Upper lobe of right lung (tissue), 1 donor: ENCODE measurements around the gene GPSM3. TPM values are rescaled to one million over a fixed set of nuclear protein-coding genes. Genes with fewer than 3 reads are reported as not detected.
"Not testable (repeated sequence)": the region's sequence is repeated elsewhere in the genome, so short reads cannot be mapped to it uniquely, and the experiment has no call there.

Source experiments
- ATAC-seq: fragments of 200-7000 bp; cut with Tn5 transposase; one replicate; pipeline ENCODE4 v1.9.1; 2020; ENCODE audit warnings: mild to moderate bottlenecking, moderate library complexity
- DNase-seq: peaks from one replicate; pipeline ENCODE4 v3.0.0-alpha.2; 2020
- H3K27ac ChIP-seq: fragments of 200-600 bp; one replicate; pipeline ENCODE4 v1.8.0; 2022
- H3K27me3 ChIP-seq: fragments of 200-600 bp; one replicate; pipeline ENCODE4 v1.8.0; 2022; ENCODE audit warnings: mild to moderate bottlenecking
- H3K36me3 ChIP-seq: fragments of 200-600 bp; one replicate; pipeline ENCODE4 v1.8.0; 2022
- H3K4me1 ChIP-seq: fragments of 200-600 bp; one replicate; pipeline ENCODE4 v1.8.0; 2022
- H3K4me3 ChIP-seq: fragments of 200-600 bp; one replicate; pipeline ENCODE4 v1.8.0; 2022; ENCODE audit warnings: mild to moderate bottlenecking
- H3K9me3 ChIP-seq: fragments of 200-600 bp; one replicate; pipeline ENCODE4 v1.8.0; 2022
- intact Hi-C: fragments of 100-400 bp; cut with DNase I; formaldehyde crosslinking; loops from one replicate; pipeline ENCODE4 v1.11.0; 2022
- total RNA-seq: library from RNA; stranded (reverse); fragmentation: NEBNext Ultra II Directional; extraction: Animal tissue kit (Norgen Biotek cat#: 25700); gene quantifications from one replicate; pipeline ENCODE4 v1.2.1, GENCODE V29; 2021
- TF ChIP-seq, protein P1 (sequence below): fragments of 200-600 bp; IDR thresholded peaks from one replicate; pipeline ENCODE4 v1.8.0; 2022; ENCODE audit warnings: antibody characterized with exemption
- donor health status: DM: no; HTN: yes; CAD: no; lungs with severe emphysema.

Gene GPSM3
- total RNA-seq, 1 donor from 2014 or later: 51.9 TPM

DNA sequence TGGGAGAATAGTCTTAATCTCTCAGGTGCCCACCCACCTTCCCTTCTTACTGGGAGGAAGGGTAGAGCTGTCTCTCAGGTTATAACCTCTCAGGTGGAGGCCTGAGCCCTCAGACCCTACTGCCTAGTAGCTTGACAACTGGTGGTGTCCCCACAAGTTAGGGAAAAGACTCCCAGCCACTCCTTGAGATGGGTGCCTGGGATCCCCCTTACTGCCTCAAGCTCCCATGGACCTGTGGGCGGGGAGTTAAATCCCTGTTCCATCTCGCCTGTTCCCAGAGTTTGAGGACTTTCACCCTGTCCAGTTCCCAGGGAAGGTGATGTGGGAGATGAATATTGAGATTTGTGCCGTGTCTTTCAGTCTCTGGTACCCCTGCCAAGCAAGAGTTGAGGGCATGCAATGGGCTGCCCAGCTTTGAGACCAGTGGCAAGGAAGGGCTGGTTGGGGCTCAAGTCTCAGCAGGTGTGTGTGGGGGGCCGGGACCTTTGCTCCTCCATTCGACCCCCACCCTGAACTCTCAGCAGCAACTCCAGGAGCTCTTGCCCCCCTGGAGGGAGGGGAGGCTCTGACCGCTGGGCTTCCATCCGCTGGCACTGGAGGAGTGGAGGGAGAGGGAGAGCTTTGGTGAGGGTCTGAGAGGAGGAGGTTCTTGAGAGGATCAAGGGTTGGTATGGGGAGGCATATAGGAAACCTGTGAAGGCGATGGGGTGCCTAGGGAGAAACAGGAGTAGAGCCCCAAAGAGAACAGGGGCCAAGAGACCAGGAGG, 1.3 kb downstream of the GPSM3 start:
- peak overlapping the region; percentile 66 for H3K4me3 ChIP-seq
- TF ChIP-seq, protein P1, sequence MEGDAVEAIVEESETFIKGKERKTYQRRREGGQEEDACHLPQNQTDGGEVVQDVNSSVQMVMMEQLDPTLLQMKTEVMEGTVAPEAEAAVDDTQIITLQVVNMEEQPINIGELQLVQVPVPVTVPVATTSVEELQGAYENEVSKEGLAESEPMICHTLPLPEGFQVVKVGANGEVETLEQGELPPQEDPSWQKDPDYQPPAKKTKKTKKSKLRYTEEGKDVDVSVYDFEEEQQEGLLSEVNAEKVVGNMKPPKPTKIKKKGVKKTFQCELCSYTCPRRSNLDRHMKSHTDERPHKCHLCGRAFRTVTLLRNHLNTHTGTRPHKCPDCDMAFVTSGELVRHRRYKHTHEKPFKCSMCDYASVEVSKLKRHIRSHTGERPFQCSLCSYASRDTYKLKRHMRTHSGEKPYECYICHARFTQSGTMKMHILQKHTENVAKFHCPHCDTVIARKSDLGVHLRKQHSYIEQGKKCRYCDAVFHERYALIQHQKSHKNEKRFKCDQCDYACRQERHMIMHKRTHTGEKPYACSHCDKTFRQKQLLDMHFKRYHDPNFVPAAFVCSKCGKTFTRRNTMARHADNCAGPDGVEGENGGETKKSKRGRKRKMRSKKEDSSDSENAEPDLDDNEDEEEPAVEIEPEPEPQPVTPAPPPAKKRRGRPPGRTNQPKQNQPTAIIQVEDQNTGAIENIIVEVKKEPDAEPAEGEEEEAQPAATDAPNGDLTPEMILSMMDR: no peak
- no peak for ATAC-seq
- H3K4me1 ChIP-seq: peaks cover 56% of the 10 kb centered on the region
- intact Hi-C loops: no loop called here
- peaks cover 16% of the 10 kb centered on the region for H3K36me3 ChIP-seq
- no peak for DNase-seq
- H3K9me3 ChIP-seq: no peaks in the 10 kb centered on the region
- no peaks in the 10 kb centered on the region for H3K27me3 ChIP-seq
- H3K27ac ChIP-seq: peak overlapping the region; percentile 91

- H3K4me3 ChIP-seq: peak within 1 kb of the TSS; percentile 66
- peaks cover 59% of the 10 kb centered on the region for H3K4me1 ChIP-seq
- peak within 1 kb of the TSS; percentile 91 for H3K27ac ChIP-seq
- ATAC-seq (peak; percentile 86), DNase-seq (peak; percentile 93)
- TF ChIP-seq, protein P1: no peak
- H3K9me3 ChIP-seq: no peaks in the 10 kb centered on the region
- no peaks in the 10 kb centered on the region for H3K27me3 ChIP-seq
- intact Hi-C loops: no loop called here
- H3K36me3 ChIP-seq: peaks cover 16% of the 10 kb centered on the region
Measured at GRCh38 chr6:32190054-32190851, 2.2 kb downstream of the GPSM3 start, which contains the start of gene PBX2. TSS of gene PBX2 (minus strand) at chr6:32190202. CDS start at chr6:32189915, 287 bp downstream.

DNA sequence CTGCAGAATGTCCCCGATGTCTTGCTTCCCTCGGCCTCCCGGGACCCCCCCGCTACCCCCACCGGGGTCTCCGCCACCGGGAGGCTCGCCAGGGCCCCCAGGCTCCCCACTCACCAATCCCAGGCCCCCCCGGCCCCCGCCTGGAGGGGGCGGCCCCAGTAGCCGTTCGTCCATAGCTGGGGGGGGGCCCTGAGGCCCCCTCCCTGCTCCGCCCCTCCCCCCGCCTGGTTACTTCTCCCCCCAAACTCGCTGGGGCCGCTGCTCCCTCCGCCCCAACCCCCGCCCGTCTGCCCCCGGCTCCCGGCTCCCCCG, 2.7 kb downstream of the GPSM3 start:
- DNase-seq (no peak), ATAC-seq (no peak)
- intact Hi-C loops: no loop called here
- Histone ChIP-seq H3K4me3 (peak overlapping the region; percentile 66), H3K27ac (peak overlapping the region; percentile 91), H3K36me3 (peaks cover 16% of the 10 kb centered on the region), H3K27me3 (no peaks in the 10 kb centered on the region), H3K9me3 (no peaks in the 10 kb centered on the region), H3K4me1 (peaks cover 53% of the 10 kb centered on the region)
- TF ChIP-seq, protein P1: no peak

DNA sequence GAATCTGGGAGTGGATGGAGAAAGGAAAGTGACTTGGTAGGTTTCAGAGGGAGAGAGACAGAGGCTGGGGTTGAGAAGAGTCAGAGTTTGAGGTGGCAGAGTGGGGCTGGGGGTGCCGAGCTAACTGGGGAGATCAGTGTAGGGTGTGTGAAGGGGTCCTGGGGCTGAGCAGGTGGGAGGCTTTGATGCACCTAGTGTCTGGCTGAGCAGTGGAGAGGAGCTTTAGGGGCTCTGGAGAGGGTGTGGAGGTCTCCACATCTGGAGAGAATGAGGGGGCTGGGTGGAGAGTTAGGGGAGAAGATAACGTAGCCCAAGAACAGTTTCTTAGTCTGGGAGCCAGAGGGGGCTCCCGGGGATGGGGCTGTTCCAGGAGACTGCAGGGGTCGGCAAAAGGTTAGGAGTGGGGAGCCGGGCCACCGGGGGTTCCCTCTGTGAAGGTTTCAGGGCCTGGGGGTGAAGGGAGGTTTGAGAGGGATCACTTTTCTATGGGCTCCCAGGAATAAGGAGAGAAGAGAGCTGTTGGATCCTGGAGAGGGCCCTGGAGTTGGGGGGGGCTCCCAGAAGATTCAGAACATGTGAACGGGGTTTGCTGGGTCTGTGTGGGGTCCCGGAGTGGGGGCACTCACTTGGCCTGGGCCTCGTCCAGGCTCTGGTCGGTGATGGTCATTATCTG, 3.2 kb downstream of the GPSM3 start:
- ATAC-seq (no peak), DNase-seq (no peak)
- Histone ChIP-seq H3K9me3 (no peaks in the 10 kb centered on the region), H3K27ac (peak overlapping the region; percentile 91), H3K36me3 (peaks cover 16% of the 10 kb centered on the region), H3K27me3 (no peaks in the 10 kb centered on the region), H3K4me1 (peaks cover 52% of the 10 kb centered on the region), H3K4me3 (peak overlapping the region; percentile 66)
- TF ChIP-seq, protein P1: no peak
- intact Hi-C loops: no loop called here

DNA sequence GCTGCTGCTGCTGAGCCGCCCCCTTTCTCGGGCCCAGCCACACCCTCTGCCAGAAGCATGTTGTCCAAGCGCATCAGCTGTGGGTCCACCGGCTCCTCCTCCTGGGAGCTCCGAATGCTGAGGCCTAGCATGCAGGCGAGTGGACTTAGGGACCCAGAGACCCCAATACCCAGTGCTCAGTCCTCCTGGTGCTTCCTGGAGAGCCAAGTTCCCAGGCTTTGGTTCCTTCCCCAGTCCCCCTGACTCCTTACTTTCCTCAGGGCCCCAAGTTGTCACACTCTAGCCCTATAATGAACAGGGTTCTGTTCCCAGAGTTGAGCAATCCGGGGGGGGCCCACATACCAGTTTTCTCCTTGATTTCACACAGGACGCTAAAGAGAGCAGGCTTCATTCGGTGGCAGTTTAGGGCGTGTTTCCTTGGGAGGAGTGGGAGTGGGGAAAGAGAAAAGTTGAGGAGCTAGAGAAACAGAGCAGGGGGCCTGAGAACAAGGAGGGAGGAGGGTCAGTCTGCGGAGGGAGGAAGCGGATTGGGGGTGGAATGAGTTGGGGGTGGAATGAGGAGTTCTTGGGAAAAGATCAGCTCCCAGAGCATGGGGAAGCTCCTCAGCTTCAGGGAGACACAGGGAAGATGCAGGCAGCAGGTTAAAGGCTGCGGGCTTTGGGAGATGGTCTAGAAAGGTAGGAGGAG, 3.9 kb downstream of the GPSM3 start:
- Histone ChIP-seq H3K27me3 (no peaks in the 10 kb centered on the region), H3K9me3 (no peaks in the 10 kb centered on the region), H3K36me3 (peaks cover 16% of the 10 kb centered on the region), H3K4me1 (peaks cover 55% of the 10 kb centered on the region), H3K4me3 (peak overlapping the region; percentile 66), H3K27ac (peak overlapping the region; percentile 91)
- DNase-seq (no peak), ATAC-seq (no peak)
- TF ChIP-seq, protein P1: no peak
- intact Hi-C loops: no loop called here

DNA sequence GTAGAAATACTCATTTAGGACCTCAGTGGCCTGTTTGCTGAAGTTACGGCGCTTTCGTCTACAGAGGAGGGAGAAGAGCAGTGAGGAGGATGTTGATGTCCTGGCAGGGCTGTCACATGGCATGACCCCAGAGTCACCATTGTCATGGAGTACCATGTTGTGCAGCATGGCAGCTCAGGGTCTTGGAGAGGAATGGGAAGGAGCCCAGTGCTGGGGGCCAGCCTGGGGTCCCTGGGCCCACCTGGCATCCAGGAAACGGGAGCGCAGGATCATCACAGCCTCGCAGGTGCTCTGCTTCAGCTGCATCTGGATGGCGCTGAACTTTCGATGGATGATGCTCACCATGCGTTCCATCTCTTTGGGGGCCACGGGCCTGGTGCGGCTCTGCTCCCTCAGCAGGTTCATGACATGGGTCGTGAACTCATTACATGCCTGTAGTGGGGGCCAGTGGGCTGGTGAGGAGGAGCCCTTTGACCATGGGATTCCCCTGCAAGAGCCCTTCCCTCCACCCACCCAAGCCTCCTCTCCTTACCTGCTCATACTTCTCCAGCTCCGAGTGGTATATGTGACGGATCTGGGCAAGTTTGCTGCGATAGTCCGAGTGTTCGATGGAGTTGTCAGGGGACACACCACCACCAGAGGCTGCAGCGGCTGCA, 4.6 kb downstream of the GPSM3 start:
- Histone ChIP-seq H3K4me3 (peak overlapping the region; percentile 66), H3K36me3 (peaks cover 16% of the 10 kb centered on the region), H3K4me1 (peaks cover 49% of the 10 kb centered on the region)
- DNase-seq, intact Hi-C loops, ATAC-seq, H3K9me3 ChIP-seq, H3K27ac ChIP-seq, H3K27me3 ChIP-seq: not testable (repeated sequence)
